Measurements from ENCODE around the gene GNB1. TPM values are rescaled to one million over a fixed set of nuclear protein-coding genes. Genes with fewer than 3 reads are reported as not detected.
"Not testable (repeated sequence)": the region's sequence is repeated elsewhere in the genome, so short reads cannot be mapped to it uniquely, and the experiment has no call there.

Gene GNB1
- polyA plus RNA-seq, 2 donors = 43.3 to 66.1 TPM

DNA sequence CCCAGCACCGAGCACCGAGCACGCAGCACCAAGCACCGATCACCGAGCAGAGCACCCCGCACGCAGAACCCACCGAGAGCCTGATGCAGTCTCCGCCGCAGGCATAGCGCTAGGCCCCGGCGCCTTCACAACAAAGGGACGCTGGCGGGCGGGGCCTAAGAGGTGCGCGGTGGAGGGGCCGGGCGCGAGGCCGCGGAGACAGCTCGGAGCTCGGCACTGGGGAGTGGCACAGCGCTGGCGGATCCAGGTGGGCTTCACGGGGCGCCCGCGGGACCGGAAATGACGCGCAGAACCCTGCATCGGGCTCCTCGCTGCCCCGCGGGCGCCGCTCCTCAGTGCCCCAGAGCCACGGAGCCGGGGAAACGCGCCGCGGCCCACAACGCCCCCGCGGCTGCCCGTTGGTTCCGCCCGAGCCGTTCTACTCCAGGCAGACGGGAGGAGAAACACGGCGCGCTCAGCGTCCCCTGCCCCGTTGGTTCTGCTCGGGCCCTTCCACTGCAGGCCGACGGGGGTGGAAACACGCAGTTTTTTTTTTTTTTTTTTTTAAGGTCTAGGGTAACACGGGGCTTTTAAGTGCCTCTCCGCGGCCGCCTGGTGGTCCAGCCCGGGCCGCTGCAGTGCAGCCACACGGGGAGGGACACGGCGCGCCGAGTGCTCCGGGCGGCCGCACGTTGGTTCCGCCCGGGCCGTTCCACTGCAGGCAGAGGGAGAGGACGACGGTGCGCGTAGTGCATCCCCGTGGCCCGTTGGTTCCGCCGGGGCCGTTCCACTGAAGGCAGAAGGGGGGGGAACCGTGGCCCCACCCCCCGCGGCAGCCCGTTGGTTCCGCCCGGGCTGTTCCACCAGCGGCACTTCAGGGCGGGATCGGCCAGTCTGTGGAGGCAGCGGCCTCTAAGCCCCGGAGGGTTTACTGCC is 145.0 kb downstream of the GNB1 start:
- not testable (repeated sequence) for H3K36me3 ChIP-seq (ENCODE audit: control insufficient read depth in 2 of 2, insufficient read depth in 2 of 2, low read length in 1 of 2); H3K4me1 ChIP-seq (ENCODE audit: control insufficient read depth in 2 of 2, insufficient read depth in 2 of 2, low read length in 1 of 2); H3K27me3 ChIP-seq (ENCODE audit: control insufficient read depth in 1 of 2, insufficient read depth in 2 of 2, low read length in 2 of 2); H3K9me3 ChIP-seq (ENCODE audit: control insufficient read depth in 2 of 2, insufficient read depth in 1 of 2, low read depth in 1 of 2, low read length in 1 of 2)
- WGBS, 2 donors = 0% methylated on average over 25 to 83 of the region's 101 CpGs
- peak overlapping the region; percentile 84 to 91 for H3K27ac ChIP-seq (ENCODE audit: low read depth in 2 of 2, low read length in 1 of 2)
- peak overlapping the region; percentile 38 to 45 for H3K4me3 ChIP-seq (ENCODE audit: low read depth in 1 of 2, low read length in 2 of 2)

DNA sequence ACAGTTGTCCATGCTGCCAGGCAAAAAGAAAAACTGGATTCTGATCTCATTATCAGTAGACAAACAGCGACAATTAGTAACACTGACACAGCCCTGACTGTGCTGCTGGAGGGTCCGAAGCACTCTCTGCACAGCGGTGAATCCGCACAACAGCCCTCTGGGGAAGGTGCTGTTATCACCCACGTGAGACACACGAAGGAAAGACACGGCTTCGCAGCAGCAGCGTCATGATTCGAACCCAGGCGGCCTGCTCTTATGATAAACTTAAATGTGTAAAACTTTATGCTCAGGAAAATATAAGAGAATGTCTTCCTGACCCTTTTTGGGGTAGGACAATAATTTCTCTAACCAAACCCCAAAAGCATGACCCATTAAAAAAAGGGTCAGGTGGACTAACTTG is 148.4 kb downstream of the GNB1 start:
- not testable (repeated sequence) for H3K9me3 ChIP-seq (ENCODE audit: control insufficient read depth in 2 of 2, insufficient read depth in 1 of 2, low read depth in 1 of 2, low read length in 1 of 2); H3K4me3 ChIP-seq (ENCODE audit: low read depth in 1 of 2, low read length in 2 of 2); H3K4me1 ChIP-seq (ENCODE audit: control insufficient read depth in 2 of 2, insufficient read depth in 2 of 2, low read length in 1 of 2); H3K36me3 ChIP-seq (ENCODE audit: control insufficient read depth in 2 of 2, insufficient read depth in 2 of 2, low read length in 1 of 2); H3K27me3 ChIP-seq (ENCODE audit: control insufficient read depth in 1 of 2, insufficient read depth in 2 of 2, low read length in 2 of 2)
- 85 to 90% methylated on average over 11 of the region's 11 CpGs for whole genome bisulfite sequencing, 2 donors
- H3K27ac ChIP-seq (ENCODE audit: low read depth in 2 of 2, low read length in 1 of 2) = peak overlapping the region in 1 of 2 donors; percentile 22

DNA sequence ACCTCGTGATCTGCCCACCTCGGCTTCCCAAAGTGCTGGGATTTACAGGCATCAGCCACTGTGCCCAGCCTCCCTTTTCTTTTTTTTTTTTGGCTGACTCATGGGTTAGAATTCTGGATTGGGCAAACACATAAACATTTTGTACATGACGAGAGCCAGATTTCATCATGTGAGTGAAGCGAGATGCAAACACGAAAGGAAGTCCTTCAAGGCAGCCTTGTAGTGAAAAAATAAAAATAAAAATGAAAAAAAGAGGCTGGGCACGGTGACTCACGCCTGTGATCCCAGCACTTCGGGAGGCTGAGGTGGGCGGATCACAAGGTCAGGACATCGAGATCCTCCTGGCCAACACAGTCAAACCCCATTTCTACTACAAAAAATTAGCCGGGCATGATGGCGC is 149.9 kb downstream of the GNB1 start:
- not testable (repeated sequence) for H3K27ac ChIP-seq (ENCODE audit: low read depth in 2 of 2, low read length in 1 of 2); H3K4me1 ChIP-seq (ENCODE audit: control insufficient read depth in 2 of 2, insufficient read depth in 2 of 2, low read length in 1 of 2); H3K27me3 ChIP-seq (ENCODE audit: control insufficient read depth in 1 of 2, insufficient read depth in 2 of 2, low read length in 2 of 2); H3K4me3 ChIP-seq (ENCODE audit: low read depth in 1 of 2, low read length in 2 of 2); H3K36me3 ChIP-seq (ENCODE audit: control insufficient read depth in 2 of 2, insufficient read depth in 2 of 2, low read length in 1 of 2); H3K9me3 ChIP-seq (ENCODE audit: control insufficient read depth in 2 of 2, insufficient read depth in 1 of 2, low read depth in 1 of 2, low read length in 1 of 2)
- 57 to 72% methylated on average over 9 to 12 of the region's 12 CpGs for WGBS, 2 donors

DNA sequence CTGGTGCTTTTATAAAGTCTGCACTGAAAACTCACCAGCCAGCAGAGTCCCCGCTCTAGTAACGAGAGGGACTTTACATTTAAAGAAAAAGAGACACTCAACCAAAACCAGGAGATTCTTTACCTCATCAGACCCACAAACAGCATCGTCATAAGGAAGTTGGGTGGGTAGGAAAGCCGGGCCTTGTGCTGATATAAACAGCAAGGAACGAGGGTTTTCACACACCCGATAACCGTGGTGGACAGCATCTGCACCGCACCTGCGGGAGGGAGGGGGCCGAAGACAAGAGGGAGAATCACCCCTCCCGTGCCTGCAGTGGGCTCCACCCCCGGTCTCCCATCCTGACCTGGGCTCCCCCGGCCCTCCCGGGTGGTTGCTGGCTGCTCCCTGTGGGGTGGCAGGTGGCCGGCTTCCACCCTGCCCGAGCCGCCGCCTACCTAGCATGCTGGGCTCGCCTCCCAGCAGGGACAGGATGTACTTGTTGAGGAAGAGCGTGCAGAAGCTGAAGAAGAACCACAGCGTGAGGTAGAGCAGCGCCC is 152.0 kb downstream of the GNB1 start:
- not testable (repeated sequence) for H3K4me1 ChIP-seq (ENCODE audit: control insufficient read depth in 2 of 2, insufficient read depth in 2 of 2, low read length in 1 of 2); H3K27me3 ChIP-seq (ENCODE audit: control insufficient read depth in 1 of 2, insufficient read depth in 2 of 2, low read length in 2 of 2); H3K27ac ChIP-seq (ENCODE audit: low read depth in 2 of 2, low read length in 1 of 2); H3K36me3 ChIP-seq (ENCODE audit: control insufficient read depth in 2 of 2, insufficient read depth in 2 of 2, low read length in 1 of 2); H3K9me3 ChIP-seq (ENCODE audit: control insufficient read depth in 2 of 2, insufficient read depth in 1 of 2, low read depth in 1 of 2, low read length in 1 of 2); H3K4me3 ChIP-seq (ENCODE audit: low read depth in 1 of 2, low read length in 2 of 2)
- 80 to 81% methylated on average over 9 to 12 of the region's 22 CpGs for WGBS, 2 donors

DNA sequence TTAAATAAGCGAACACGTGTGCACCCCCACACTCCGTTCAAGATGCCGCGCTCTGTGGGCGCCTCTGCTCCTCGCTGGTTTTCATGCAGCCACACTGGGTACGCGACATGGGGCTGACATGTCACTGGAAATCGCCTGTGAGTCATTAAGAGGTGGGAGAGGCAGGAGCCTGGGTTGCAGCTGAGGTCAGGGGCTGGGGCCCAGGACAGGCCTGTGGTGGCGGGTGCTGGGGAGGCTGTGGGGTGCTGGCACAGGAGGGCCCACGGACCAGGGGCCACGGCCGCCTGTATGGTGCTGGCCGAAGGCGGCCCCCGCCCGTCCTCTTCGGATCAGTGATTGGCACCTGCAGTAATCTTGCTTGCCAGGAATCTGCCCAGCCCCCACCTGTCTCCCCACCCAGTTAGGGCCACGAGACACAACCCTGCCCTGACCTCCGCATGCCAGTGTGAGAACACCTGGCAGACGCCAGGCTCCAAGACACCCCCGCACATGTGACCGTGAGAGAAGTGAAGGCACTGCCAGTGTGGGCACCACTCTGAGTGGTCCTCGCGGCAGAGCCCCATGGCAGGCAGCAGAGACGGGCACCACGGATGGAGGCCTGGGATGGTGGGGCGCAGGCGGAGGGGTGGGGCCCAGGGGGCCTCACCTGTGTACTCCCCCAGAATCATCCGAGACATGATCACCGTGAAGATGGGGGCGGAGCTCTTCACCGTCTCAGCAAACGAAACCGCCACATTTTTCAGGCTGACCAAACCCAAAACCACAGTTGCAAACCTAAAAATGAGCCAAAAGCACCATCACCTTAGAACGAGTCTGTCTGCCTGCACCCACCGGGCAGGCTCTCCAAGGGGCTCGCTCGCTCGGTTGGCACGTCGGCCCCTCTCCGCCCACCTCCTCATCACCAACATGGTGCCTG is 153.0 kb downstream of the GNB1 start:
- H3K27me3 ChIP-seq (ENCODE audit: control insufficient read depth in 1 of 2, insufficient read depth in 2 of 2, low read length in 2 of 2); H3K4me3 ChIP-seq (ENCODE audit: low read depth in 1 of 2, low read length in 2 of 2); H3K4me1 ChIP-seq (ENCODE audit: control insufficient read depth in 2 of 2, insufficient read depth in 2 of 2, low read length in 1 of 2); H3K27ac ChIP-seq (ENCODE audit: low read depth in 2 of 2, low read length in 1 of 2); H3K9me3 ChIP-seq (ENCODE audit: control insufficient read depth in 2 of 2, insufficient read depth in 1 of 2, low read depth in 1 of 2, low read length in 1 of 2); H3K36me3 ChIP-seq (ENCODE audit: control insufficient read depth in 2 of 2, insufficient read depth in 2 of 2, low read length in 1 of 2): not testable (repeated sequence)
- WGBS, 2 donors = 88 to 92% methylated on average over 13 to 35 of the region's 44 CpGs

Other genes with a start within 250 kb of the GNB1 start
- 10 to 100 TPM; 20.6 to 21.0 TPM for gene CDK11B, start 232.1 kb downstream of the GNB1 start, polyA plus RNA-seq
- gene SLC35E2B, start 198.3 kb downstream of the GNB1 start, polyA plus RNA-seq = 10 to 100 TPM; 12.0 to 17.9 TPM
- 10 to 100 TPM; 15.4 to 56.7 TPM for gene CDK11A, start 166.7 kb downstream of the GNB1 start, polyA plus RNA-seq
- gene NADK, start 112.6 kb downstream of the GNB1 start, polyA plus RNA-seq = 10 to 100 TPM; 32.1 to 39.7 TPM
- under 1 TPM; 0.22 to 0.83 TPM for gene CALML6, start 24.2 kb upstream of the GNB1 start, polyA plus RNA-seq
- 1 to 10 TPM; 2.1 TPM for gene TMEM52, start 28.2 kb upstream of the GNB1 start, polyA plus RNA-seq
- under 1 TPM; 0.04 TPM for gene CFAP74, start 112.7 kb upstream of the GNB1 start, polyA plus RNA-seq
- gene GABRD, start 128.3 kb upstream of the GNB1 start, polyA plus RNA-seq = under 1 TPM; 0.27 to 0.90 TPM
- gene PRKCZ, start 159.3 kb upstream of the GNB1 start, polyA plus RNA-seq = 10 to 100 TPM; 21.2 to 34.3 TPM